Liver (tissue), 9 donors: Measurements from ENCODE around the gene ZDHHC24. TPM values are rescaled to one million over a fixed set of nuclear protein-coding genes. Genes with fewer than 3 reads are reported as not detected.

Experiments
- DNase-seq: peaks from one replicate; pipeline ENCODE4 v3.0.0-alpha.2; 2017; ENCODE audit warnings: low spot score
- H3K27ac ChIP-seq, 2 donors: one replicate each; pipeline ENCODE4 v1.7.0; 2013; ENCODE audit warnings: inconsistent platforms in 2 of 2, low read length in 2 of 2, control low read depth in 1 of 2, low read depth in 1 of 2, mild to moderate bottlenecking in 1 of 2
- H3K27me3 ChIP-seq, 4 donors: one replicate each; pipeline versions ENCODE4 v1.6.1 to v1.7.0; 2013; ENCODE audit warnings: low read length in 3 of 4, inconsistent platforms in 1 of 4, mild to moderate bottlenecking in 1 of 4, moderate library complexity in 1 of 4; ENCODE audit not compliant: control insufficient read depth in 4 of 4, insufficient read depth in 4 of 4
- H3K36me3 ChIP-seq, 4 donors: one replicate each; pipeline versions ENCODE4 v1.6.1 to v1.7.0; 2013; ENCODE audit warnings: low read length in 3 of 4, mild to moderate bottlenecking in 3 of 4, low read depth in 1 of 4, moderate library complexity in 1 of 4; ENCODE audit not compliant: control insufficient read depth in 4 of 4, insufficient read depth in 3 of 4
- H3K4me1 ChIP-seq, 4 donors: one replicate each; pipeline versions ENCODE4 v1.6.1 to v1.7.0; 2013; ENCODE audit warnings: low read length in 3 of 4, mild to moderate bottlenecking in 3 of 4, moderate library complexity in 1 of 4; ENCODE audit not compliant: control insufficient read depth in 4 of 4, insufficient read depth in 4 of 4
- H3K4me3 ChIP-seq, 3 donors: one replicate each; pipeline versions ENCODE4 v1.6.1 to v1.7.0; 2013; ENCODE audit warnings: low read length in 3 of 3, control low read depth in 1 of 3, low read depth in 1 of 3, mild to moderate bottlenecking in 1 of 3
- H3K9ac ChIP-seq, 2 donors: one replicate each; pipeline ENCODE4 v1.7.0; 2013; ENCODE audit warnings: low read length in 2 of 2, mild to moderate bottlenecking in 2 of 2, moderate library complexity in 2 of 2, control low read depth in 1 of 2, low read depth in 1 of 2
- H3K9me3 ChIP-seq, 4 donors: one replicate each; pipeline versions ENCODE4 v1.6.1 to v1.7.0; 2013; ENCODE audit warnings: low read length in 3 of 4; ENCODE audit not compliant: control insufficient read depth in 4 of 4
- EGR1 ChIP-seq, 2 donors: IDR thresholded peaks; 2 replicates each; pipeline ENCODE4 v1.6.1; 2016 to 2018; ENCODE audit warnings: antibody characterized with exemption in 2 of 2, low read depth in 2 of 2
- FOXA1 ChIP-seq: IDR thresholded peaks from 2 replicates; pipeline ENCODE4 v1.6.1; 2016; ENCODE audit warnings: antibody characterized with exemption
- FOXA2 ChIP-seq: IDR thresholded peaks from 2 replicates; pipeline ENCODE4 v1.6.1; 2016; ENCODE audit warnings: antibody characterized with exemption
- GABPA ChIP-seq, 2 donors: IDR thresholded peaks in 1 of 2; conservative IDR thresholded peaks in 1 of 2; 2 replicates each; pipeline ENCODE4 v1.6.1; 2016; ENCODE audit warnings: antibody characterized with exemption in 2 of 2, mild to moderate bottlenecking in 1 of 2, moderate library complexity in 1 of 2
- HNF4A ChIP-seq, 2 donors: conservative IDR thresholded peaks; 2 replicates each; pipeline ENCODE4 v1.6.1; 2016; ENCODE audit warnings: antibody characterized with exemption in 2 of 2, mild to moderate bottlenecking in 2 of 2
- HNF4G ChIP-seq: IDR thresholded peaks from 2 replicates; pipeline ENCODE4 v1.6.1; 2016; ENCODE audit warnings: antibody characterized with exemption
- JUND ChIP-seq, 2 donors: IDR thresholded peaks; 2 replicates each; pipeline ENCODE4 v1.6.1; 2016; ENCODE audit warnings: antibody characterized with exemption in 2 of 2
- NR2F2 ChIP-seq: IDR thresholded peaks from 2 replicates; pipeline ENCODE4 v1.6.1; 2016; ENCODE audit warnings: antibody characterized with exemption
- RAD21 ChIP-seq, 2 donors: IDR thresholded peaks; 2 replicates each; pipeline ENCODE4 v1.6.1; 2016; ENCODE audit warnings: antibody characterized with exemption in 2 of 2, mild to moderate bottlenecking in 2 of 2
- RXRA ChIP-seq, 2 donors: IDR thresholded peaks; 2 replicates each; pipeline ENCODE4 v1.6.1; 2017 to 2018; ENCODE audit warnings: antibody characterized with exemption in 2 of 2, mild to moderate bottlenecking in 1 of 2
- SP1 ChIP-seq: IDR thresholded peaks from 2 replicates; pipeline ENCODE4 v1.6.1; 2018; ENCODE audit warnings: antibody characterized with exemption, mild to moderate bottlenecking
- TAF1 ChIP-seq: conservative IDR thresholded peaks from 2 replicates; pipeline ENCODE4 v1.6.1; 2016; ENCODE audit warnings: antibody characterized with exemption, mild to moderate bottlenecking
- YY1 ChIP-seq: IDR thresholded peaks from 2 replicates; pipeline ENCODE4 v1.6.1; 2016; ENCODE audit warnings: antibody characterized with exemption, mild to moderate bottlenecking
- ZBTB33 ChIP-seq: IDR thresholded peaks from 2 replicates; pipeline ENCODE4 v1.6.1; 2016; ENCODE audit warnings: antibody characterized with exemption
- WGBS: extraction: QIAGEN DNeasy Blood & Tissue Kit; methylation state at CpG from one replicate; pipeline ENCODE4 v1.1.7; 2013; 5-methylcytosine and 5-hydroxymethylcytosine counted together
- polyA plus RNA-seq, 2 donors: library from polyadenylated mRNA; stranded (reverse) in 1 of 2; unstranded in 1 of 2; fragments of 200-250 nt in 1 of 2; fragments of >200 nt in 1 of 2; fragmentation: Nextera tagmentation in 1 of 2; extraction: Ambion mirVana in 1 of 2; gene quantifications; one replicate each; pipeline versions ENCODE4 v1.2.1 to v1.2.3, GENCODE V29; 2013 to 2015
- total RNA-seq, 2 donors: library from RNA; depleted of rRNA; stranded (reverse); fragments of >200 nt; gene quantifications; one replicate each; pipeline ENCODE4 v1.2.3, GENCODE V29; 2014
- TF ChIP-seq, protein P1 (sequence below): IDR thresholded peaks from 2 replicates; pipeline ENCODE4 v1.6.1; 2016; ENCODE audit warnings: antibody characterized with exemption
- TF ChIP-seq, protein P2 (sequence below): fragments of 150-350 bp; IDR thresholded peaks from 2 replicates; pipeline ENCODE4 v1.5.1; 2017; ENCODE audit warnings: improper control_type of control experiment, low read depth, low read length; ENCODE audit not compliant: missing input control
- TF ChIP-seq, protein P3 (sequence below): IDR thresholded peaks from 2 replicates; pipeline ENCODE4 v1.6.1; 2016; ENCODE audit warnings: antibody characterized with exemption
- TF ChIP-seq, protein P4 (sequence below): IDR thresholded peaks from 2 replicates; pipeline ENCODE4 v1.6.1; 2016; ENCODE audit warnings: antibody characterized with exemption, mild to moderate bottlenecking
- donor health status: healthy.
- donor health status: healthy.
- donor health status: healthy.
- donor health status: healthy.
- donor health status: healthy.

Gene ZDHHC24
- total and polyA plus RNA-seq, 4 donors: 4.1 to 6.4 (median 5.1) TPM

DNA sequence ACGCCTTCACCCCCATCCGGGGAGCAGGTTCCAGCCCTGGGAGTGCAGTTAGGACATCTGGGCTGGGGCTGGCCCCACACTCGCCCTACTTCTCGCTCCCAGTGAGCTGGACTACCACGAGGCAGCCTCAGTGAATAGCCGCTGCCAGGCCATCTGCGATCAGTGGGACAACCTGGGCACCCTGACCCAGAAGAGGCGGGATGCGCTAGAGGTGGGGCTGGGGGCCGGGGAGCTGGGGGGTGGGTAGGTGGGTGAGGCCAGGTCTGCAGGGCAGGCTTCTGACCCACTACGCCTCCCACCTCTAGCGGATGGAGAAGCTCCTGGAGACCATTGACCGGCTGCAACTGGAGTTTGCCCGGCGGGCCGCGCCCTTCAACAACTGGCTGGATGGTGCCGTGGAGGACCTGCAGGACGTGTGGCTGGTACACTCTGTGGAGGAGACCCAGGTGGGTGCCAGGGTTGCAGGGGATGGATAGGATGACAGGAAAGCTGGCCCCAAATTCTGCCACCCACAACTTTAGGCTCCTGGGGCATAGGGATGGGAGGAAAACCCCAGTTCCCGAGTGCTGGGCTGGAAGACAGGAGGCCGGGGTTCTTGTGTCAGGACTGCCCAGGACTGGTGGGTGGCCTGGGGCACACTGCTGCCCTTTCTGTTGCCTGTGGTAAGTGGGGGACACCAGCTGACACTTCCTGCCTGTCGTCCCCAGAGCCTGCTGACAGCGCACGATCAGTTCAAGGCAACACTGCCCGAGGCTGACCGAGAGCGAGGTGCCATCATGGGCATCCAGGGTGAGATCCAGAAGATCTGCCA, 14.2 kb upstream of the ZDHHC24 start:
- DNase-seq: no peak
- Histone ChIP-seq H3K27me3 (no peaks in the 10 kb centered on the region), H3K9ac (no peak overlapping the region), H3K4me3 (no peak overlapping the region), H3K9me3 (no peaks in the 10 kb centered on the region), H3K4me1 (peaks cover 0 to 3% (median 1%) of the 10 kb centered on the region in 4 donors), H3K36me3 (peaks cover 0 to 2% (median 0%) of the 10 kb centered on the region in 4 donors), H3K27ac (no peak overlapping the region)
- WGBS: 74% methylated on average over 27 of the region's 27 CpGs
- TF ChIP-seq HNF4G: no peak
- TF ChIP-seq, protein P1, sequence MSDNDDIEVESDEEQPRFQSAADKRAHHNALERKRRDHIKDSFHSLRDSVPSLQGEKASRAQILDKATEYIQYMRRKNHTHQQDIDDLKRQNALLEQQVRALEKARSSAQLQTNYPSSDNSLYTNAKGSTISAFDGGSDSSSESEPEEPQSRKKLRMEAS: no peak
- no peak for TF ChIP-seq SP1
- no peak for TF ChIP-seq JUND (IDR thresholded peaks at IDR 0.05)
- TF ChIP-seq TAF1: no peak
- TF ChIP-seq, protein P2, sequence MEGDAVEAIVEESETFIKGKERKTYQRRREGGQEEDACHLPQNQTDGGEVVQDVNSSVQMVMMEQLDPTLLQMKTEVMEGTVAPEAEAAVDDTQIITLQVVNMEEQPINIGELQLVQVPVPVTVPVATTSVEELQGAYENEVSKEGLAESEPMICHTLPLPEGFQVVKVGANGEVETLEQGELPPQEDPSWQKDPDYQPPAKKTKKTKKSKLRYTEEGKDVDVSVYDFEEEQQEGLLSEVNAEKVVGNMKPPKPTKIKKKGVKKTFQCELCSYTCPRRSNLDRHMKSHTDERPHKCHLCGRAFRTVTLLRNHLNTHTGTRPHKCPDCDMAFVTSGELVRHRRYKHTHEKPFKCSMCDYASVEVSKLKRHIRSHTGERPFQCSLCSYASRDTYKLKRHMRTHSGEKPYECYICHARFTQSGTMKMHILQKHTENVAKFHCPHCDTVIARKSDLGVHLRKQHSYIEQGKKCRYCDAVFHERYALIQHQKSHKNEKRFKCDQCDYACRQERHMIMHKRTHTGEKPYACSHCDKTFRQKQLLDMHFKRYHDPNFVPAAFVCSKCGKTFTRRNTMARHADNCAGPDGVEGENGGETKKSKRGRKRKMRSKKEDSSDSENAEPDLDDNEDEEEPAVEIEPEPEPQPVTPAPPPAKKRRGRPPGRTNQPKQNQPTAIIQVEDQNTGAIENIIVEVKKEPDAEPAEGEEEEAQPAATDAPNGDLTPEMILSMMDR: no peak
- TF ChIP-seq FOXA1: no peak
- no peak for TF ChIP-seq RAD21 (IDR thresholded peaks at IDR 0.05)
- TF ChIP-seq FOXA2: no peak
- TF ChIP-seq, protein P3, sequence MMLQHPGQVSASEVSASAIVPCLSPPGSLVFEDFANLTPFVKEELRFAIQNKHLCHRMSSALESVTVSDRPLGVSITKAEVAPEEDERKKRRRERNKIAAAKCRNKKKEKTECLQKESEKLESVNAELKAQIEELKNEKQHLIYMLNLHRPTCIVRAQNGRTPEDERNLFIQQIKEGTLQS: no peak
- no peak for TF ChIP-seq ZBTB33
- TF ChIP-seq HNF4A (conservative IDR thresholded peaks at IDR 0.05): no peak
- no peak for TF ChIP-seq YY1
- no peak for TF ChIP-seq EGR1 (IDR thresholded peaks at IDR 0.05; ENCODE audit: low read depth in 2 of 2)
- no peak for TF ChIP-seq GABPA (IDR thresholded peaks at IDR 0.05 in 1 of 2, conservative IDR thresholded peaks at IDR 0.05 in 1 of 2)
- no peak for TF ChIP-seq RXRA (IDR thresholded peaks at IDR 0.05)
- TF ChIP-seq NR2F2: no peak
- TF ChIP-seq, protein P4, sequence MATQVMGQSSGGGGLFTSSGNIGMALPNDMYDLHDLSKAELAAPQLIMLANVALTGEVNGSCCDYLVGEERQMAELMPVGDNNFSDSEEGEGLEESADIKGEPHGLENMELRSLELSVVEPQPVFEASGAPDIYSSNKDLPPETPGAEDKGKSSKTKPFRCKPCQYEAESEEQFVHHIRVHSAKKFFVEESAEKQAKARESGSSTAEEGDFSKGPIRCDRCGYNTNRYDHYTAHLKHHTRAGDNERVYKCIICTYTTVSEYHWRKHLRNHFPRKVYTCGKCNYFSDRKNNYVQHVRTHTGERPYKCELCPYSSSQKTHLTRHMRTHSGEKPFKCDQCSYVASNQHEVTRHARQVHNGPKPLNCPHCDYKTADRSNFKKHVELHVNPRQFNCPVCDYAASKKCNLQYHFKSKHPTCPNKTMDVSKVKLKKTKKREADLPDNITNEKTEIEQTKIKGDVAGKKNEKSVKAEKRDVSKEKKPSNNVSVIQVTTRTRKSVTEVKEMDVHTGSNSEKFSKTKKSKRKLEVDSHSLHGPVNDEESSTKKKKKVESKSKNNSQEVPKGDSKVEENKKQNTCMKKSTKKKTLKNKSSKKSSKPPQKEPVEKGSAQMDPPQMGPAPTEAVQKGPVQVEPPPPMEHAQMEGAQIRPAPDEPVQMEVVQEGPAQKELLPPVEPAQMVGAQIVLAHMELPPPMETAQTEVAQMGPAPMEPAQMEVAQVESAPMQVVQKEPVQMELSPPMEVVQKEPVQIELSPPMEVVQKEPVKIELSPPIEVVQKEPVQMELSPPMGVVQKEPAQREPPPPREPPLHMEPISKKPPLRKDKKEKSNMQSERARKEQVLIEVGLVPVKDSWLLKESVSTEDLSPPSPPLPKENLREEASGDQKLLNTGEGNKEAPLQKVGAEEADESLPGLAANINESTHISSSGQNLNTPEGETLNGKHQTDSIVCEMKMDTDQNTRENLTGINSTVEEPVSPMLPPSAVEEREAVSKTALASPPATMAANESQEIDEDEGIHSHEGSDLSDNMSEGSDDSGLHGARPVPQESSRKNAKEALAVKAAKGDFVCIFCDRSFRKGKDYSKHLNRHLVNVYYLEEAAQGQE: no peak
